RWPE2 (cell line): ENCODE measurements around the gene ZBTB25.

Source experiments
- ATAC-seq: fragments of 200-7000 bp; cut with Tn5 transposase; 3 replicates; pipeline ENCODE4 v1.9.1; 2021; ENCODE audit warnings: low read depth
- DNase-seq: peaks from one replicate; pipeline ENCODE4 v3.0.0-alpha.2; 2020; ENCODE audit warnings: low spot score
- H3K27ac ChIP-seq: fragments of 450-650 bp; 2 replicates; pipeline ENCODE4 v1.5.1; 2017; ENCODE audit warnings: mild to moderate bottlenecking; ENCODE audit not compliant: poor library complexity, severe bottlenecking
- H3K27me3 ChIP-seq: fragments of 250-450 bp; sonication (Bioruptor Pico); 2 replicates; pipeline ENCODE4 v1.5.1; 2021; ENCODE audit warnings: mild to moderate bottlenecking, moderate library complexity; ENCODE audit not compliant: insufficient read depth, poor library complexity, severe bottlenecking
- H3K36me3 ChIP-seq: fragments of 250-450 bp; sonication (Bioruptor Pico); 2 replicates; pipeline ENCODE4 v1.5.1; 2020; ENCODE audit warnings: low read depth, mild to moderate bottlenecking, moderate library complexity
- H3K4me1 ChIP-seq: fragments of 250-450 bp; sonication (Bioruptor Pico); 2 replicates; pipeline ENCODE4 v1.5.1; 2021; ENCODE audit warnings: mild to moderate bottlenecking, moderate library complexity; ENCODE audit not compliant: insufficient read depth, poor library complexity, severe bottlenecking
- H3K4me3 ChIP-seq: fragments of 250-450 bp; sonication (Bioruptor Pico); 2 replicates; pipeline ENCODE4 v1.5.1; 2021; ENCODE audit warnings: mild to moderate bottlenecking, moderate library complexity; ENCODE audit not compliant: severe bottlenecking
- H3K9me3 ChIP-seq: fragments of 250-450 bp; sonication (Bioruptor Pico); 2 replicates; pipeline ENCODE4 v1.5.1; 2021; ENCODE audit warnings: mild to moderate bottlenecking, moderate library complexity; ENCODE audit not compliant: severe bottlenecking
- TF ChIP-seq, protein P1 (sequence below): fragments of 450-650 bp; IDR thresholded peaks from one replicate; pipeline ENCODE4 v1.5.1; 2017; ENCODE audit warnings: mild to moderate bottlenecking, moderate library complexity; ENCODE audit not compliant: poor library complexity, severe bottlenecking

Gene ZBTB25

GRCh38 chr14:64544607-64545312 is 41.1 kb upstream of the ZBTB25 start:
- Histone ChIP-seq H3K36me3 (no peaks in the 10 kb centered on the region), H3K4me1 (peaks cover 6% of the 10 kb centered on the region), H3K9me3 (no peaks in the 10 kb centered on the region), H3K27me3 (no peaks in the 10 kb centered on the region), H3K27ac (no peak overlapping the region), H3K4me3 (no peak overlapping the region)
- DNase-seq = no peak
- TF ChIP-seq, protein P1, sequence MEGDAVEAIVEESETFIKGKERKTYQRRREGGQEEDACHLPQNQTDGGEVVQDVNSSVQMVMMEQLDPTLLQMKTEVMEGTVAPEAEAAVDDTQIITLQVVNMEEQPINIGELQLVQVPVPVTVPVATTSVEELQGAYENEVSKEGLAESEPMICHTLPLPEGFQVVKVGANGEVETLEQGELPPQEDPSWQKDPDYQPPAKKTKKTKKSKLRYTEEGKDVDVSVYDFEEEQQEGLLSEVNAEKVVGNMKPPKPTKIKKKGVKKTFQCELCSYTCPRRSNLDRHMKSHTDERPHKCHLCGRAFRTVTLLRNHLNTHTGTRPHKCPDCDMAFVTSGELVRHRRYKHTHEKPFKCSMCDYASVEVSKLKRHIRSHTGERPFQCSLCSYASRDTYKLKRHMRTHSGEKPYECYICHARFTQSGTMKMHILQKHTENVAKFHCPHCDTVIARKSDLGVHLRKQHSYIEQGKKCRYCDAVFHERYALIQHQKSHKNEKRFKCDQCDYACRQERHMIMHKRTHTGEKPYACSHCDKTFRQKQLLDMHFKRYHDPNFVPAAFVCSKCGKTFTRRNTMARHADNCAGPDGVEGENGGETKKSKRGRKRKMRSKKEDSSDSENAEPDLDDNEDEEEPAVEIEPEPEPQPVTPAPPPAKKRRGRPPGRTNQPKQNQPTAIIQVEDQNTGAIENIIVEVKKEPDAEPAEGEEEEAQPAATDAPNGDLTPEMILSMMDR = no peak
- no peak for ATAC-seq

DNA sequence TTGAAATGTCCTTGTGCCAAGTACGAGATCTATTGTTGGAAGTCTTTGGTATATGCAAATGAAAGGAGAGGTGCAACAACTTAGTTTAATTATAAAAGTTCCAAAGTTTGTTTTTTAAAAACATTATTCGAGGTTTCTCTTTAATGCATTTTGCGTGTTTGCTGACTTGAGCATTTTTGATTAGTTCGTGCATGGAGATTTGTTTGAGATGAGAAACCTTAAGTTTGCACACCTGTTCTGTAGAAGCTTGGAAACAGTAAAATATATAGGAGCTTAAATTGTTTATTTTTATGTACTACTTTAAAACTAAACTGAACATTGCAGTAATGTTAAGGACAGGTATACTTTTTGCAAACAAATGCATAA is 39.2 kb upstream of the ZBTB25 start:
- Histone ChIP-seq H3K27ac (no peak overlapping the region), H3K4me3 (no peak overlapping the region), H3K27me3 (no peaks in the 10 kb centered on the region)

GRCh38 chr14:64541972-64542835 is 38.6 kb upstream of the ZBTB25 start:
- ATAC-seq (no peak), DNase-seq (no peak)
- TF ChIP-seq, protein P1 = no peak
- Histone ChIP-seq H3K27me3 (no peaks in the 10 kb centered on the region), H3K4me1 (no peaks in the 10 kb centered on the region), H3K27ac (no peak overlapping the region), H3K4me3 (no peak overlapping the region), H3K36me3 (no peaks in the 10 kb centered on the region), H3K9me3 (no peaks in the 10 kb centered on the region)

More for the DNA sequence above, 39.2 kb upstream of the ZBTB25 start:
- TF ChIP-seq, protein P1 = no peak
- Histone ChIP-seq H3K36me3 (no peaks in the 10 kb centered on the region), H3K9me3 (no peaks in the 10 kb centered on the region), H3K4me1 (no peaks in the 10 kb centered on the region)
- DNase-seq (no peak), ATAC-seq (no peak)

DNA sequence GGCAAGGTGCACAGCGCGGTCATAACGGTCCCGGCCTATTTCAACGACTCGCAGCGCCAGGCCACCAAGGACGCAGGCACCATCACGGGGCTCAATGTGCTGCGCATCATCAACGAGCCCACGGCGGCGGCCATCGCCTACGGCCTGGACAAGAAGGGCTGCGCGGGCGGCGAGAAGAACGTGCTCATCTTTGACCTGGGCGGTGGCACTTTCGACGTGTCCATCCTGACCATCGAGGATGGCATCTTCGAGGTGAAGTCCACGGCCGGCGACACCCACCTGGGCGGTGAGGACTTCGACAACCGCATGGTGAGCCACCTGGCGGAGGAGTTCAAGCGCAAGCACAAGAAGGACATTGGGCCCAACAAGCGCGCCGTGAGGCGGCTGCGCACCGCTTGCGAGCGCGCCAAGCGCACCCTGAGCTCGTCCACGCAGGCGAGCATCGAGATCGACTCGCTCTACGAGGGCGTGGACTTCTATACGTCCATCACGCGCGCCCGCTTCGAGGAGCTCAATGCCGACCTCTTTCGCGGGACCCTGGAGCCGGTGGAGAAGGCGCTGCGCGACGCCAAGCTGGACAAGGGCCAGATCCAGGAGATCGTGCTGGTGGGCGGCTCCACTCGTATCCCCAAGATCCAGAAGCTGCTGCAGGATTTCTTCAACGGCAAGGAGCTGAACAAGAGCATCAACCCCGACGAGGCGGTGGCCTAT is 37.8 kb upstream of the ZBTB25 start:
- Histone ChIP-seq H3K27ac (no peak overlapping the region), H3K4me1 (no peaks in the 10 kb centered on the region), H3K4me3 (no peak overlapping the region), H3K36me3 (no peaks in the 10 kb centered on the region), H3K27me3 (no peaks in the 10 kb centered on the region), H3K9me3 (no peaks in the 10 kb centered on the region)
- DNase-seq = peak; percentile 76
- no peak for ATAC-seq
- TF ChIP-seq, protein P1 = no peak
